OCI-LY3 (cell line): ENCODE results near the gene METTL4.

Source experiments
- H2AFZ ChIP-seq: fragments of 200-600, 300-600 bp; shearing (Covaris generic); 2 replicates; pipeline ENCODE4 v1.6.0; 2014; ENCODE audit warnings: antibody characterized with exemption, low read depth, low read length
- H3K27ac ChIP-seq: fragments of 200-600, 300-600 bp; sonication (generic); 2 replicates; pipeline ENCODE4 v1.5.1; 2014; ENCODE audit warnings: mild to moderate bottlenecking, low read length, moderate library complexity, mixed read lengths
- H3K27me3 ChIP-seq: fragments of 200-600, 300-600 bp; sonication (generic); 2 replicates; pipeline ENCODE4 v1.6.1; 2014; ENCODE audit warnings: low read depth, low read length, mixed read lengths
- H3K36me3 ChIP-seq: fragments of 200-600, 300-600 bp; sonication (generic); replicated peaks from 2 replicates; pipeline ENCODE3; 2014; ENCODE audit warnings: low read depth, low read length, mixed read lengths
- H3K4me1 ChIP-seq: fragments of 300-600, 200-600 bp; sonication (generic); 2 replicates; pipeline ENCODE4 v1.6.1; 2014; ENCODE audit warnings: low read length, mixed read lengths
- H3K4me2 ChIP-seq: fragments of 200-600, 300-600 bp; sonication (generic); 2 replicates; pipeline ENCODE4 v1.6.1; 2014; ENCODE audit warnings: low read length, mixed read lengths
- H3K4me3 ChIP-seq: fragments of 300-600, 200-600 bp; sonication (generic); 2 replicates; pipeline ENCODE4 v1.5.1; 2014; ENCODE audit warnings: antibody characterized with exemption, mild to moderate bottlenecking, low read length, moderate library complexity
- H3K79me2 ChIP-seq: fragments of 300-600, 200-600 bp; shearing (Covaris generic); 2 replicates; pipeline ENCODE4 v1.6.1; 2014; ENCODE audit warnings: mild to moderate bottlenecking, low read length, mixed read lengths
- H3K9ac ChIP-seq: fragments of 300-600, 200-600 bp; shearing (Covaris generic); 2 replicates; pipeline ENCODE4 v1.6.0; 2014; ENCODE audit warnings: mild to moderate bottlenecking, low read length, moderate library complexity
- H3K9me3 ChIP-seq: fragments of 200-600, 300-600 bp; shearing (Covaris generic); 2 replicates; pipeline ENCODE4 v1.6.1; 2014; ENCODE audit warnings: low read length, mixed read lengths; ENCODE audit not compliant: insufficient read depth
- H4K20me1 ChIP-seq: fragments of 200-600, 300-600 bp; sonication (generic); 2 replicates; pipeline ENCODE4 v1.6.1; 2016; ENCODE audit warnings: low read length, mixed read lengths; ENCODE audit not compliant: insufficient read depth
- EZH2phosphoT487 ChIP-seq: fragments of 200-600 bp; shearing (Covaris generic); IDR thresholded peaks from 2 replicates; pipeline ENCODE4 v1.6.1; 2018; ENCODE audit warnings: antibody characterized with exemption, mixed run types, low read depth
- TF ChIP-seq, protein P1 (sequence below): fragments of 200-600, 300-600 bp; sonication (generic); IDR thresholded peaks from 2 replicates; pipeline ENCODE4 v1.5.1; 2014; ENCODE audit warnings: antibody characterized with exemption, low read length, low read depth

METTL4 gene

DNA sequence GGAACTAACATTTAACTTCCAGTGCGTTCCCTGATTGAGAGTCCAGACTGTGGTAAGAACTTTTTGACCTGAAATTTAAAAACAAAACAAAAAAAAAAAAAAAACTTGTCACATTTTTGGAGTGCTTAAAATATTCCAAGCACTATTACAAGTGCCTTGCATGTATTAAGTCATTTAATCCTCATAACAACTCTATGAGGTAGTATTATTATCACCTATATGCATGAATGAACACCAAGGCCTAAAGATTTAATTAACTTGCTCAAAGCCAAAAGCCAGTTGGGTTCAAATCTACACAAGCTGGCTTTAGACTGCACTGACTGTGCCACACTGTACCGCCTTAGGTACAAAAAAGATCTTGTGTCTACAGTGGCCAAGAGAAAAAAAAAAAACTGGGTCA, 35.2 kb downstream of the METTL4 start:
- Histone ChIP-seq H4K20me1 (no peaks in the 10 kb centered on the region), H3K9ac (no peak overlapping the region), H3K9me3 (no peaks in the 10 kb centered on the region), H2AFZ (no peak overlapping the region), H3K27ac (no peak overlapping the region), H3K27me3 (no peaks in the 10 kb centered on the region), H3K4me1 (no peaks in the 10 kb centered on the region), H3K79me2 (no peaks in the 10 kb centered on the region), H3K4me2 (no peak overlapping the region), H3K4me3 (no peak overlapping the region), H3K36me3 (peaks cover 3% of the 10 kb centered on the region)
- TF ChIP-seq, protein P1, sequence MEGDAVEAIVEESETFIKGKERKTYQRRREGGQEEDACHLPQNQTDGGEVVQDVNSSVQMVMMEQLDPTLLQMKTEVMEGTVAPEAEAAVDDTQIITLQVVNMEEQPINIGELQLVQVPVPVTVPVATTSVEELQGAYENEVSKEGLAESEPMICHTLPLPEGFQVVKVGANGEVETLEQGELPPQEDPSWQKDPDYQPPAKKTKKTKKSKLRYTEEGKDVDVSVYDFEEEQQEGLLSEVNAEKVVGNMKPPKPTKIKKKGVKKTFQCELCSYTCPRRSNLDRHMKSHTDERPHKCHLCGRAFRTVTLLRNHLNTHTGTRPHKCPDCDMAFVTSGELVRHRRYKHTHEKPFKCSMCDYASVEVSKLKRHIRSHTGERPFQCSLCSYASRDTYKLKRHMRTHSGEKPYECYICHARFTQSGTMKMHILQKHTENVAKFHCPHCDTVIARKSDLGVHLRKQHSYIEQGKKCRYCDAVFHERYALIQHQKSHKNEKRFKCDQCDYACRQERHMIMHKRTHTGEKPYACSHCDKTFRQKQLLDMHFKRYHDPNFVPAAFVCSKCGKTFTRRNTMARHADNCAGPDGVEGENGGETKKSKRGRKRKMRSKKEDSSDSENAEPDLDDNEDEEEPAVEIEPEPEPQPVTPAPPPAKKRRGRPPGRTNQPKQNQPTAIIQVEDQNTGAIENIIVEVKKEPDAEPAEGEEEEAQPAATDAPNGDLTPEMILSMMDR = no peak
- TF ChIP-seq EZH2phosphoT487 = no peak

DNA sequence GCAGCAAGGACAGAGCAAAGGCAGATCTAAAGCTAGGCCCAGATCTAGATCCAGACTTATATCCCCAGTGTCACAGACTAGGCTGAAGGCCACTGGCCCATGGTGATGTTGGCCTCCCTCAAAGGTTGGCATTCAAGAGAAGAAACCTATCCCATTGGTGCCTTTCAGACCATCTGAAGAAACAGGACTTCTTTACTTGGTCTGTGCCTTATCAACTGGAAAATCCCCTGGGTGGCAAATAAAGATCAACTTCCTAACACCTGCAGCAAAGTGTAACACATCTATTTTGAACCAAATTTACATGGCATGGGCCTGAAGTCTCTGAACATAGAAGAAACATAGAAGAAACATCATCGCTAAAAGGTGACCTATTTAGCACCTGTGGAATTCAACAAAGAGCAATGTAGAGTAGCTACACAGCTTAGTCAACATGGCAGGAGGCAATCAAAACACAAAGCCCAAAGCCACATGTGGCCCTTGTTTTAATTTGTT, 35.8 kb downstream of the METTL4 start:
- Histone ChIP-seq H3K9ac (no peak overlapping the region), H3K79me2 (no peaks in the 10 kb centered on the region), H3K36me3 (peaks cover 3% of the 10 kb centered on the region), H3K4me1 (no peaks in the 10 kb centered on the region), H3K9me3 (no peaks in the 10 kb centered on the region), H3K27me3 (no peaks in the 10 kb centered on the region), H2AFZ (no peak overlapping the region), H3K4me3 (no peak overlapping the region), H3K27ac (no peak overlapping the region), H4K20me1 (no peaks in the 10 kb centered on the region), H3K4me2 (no peak overlapping the region)
- TF ChIP-seq EZH2phosphoT487 = no peak
- TF ChIP-seq, protein P1 = no peak

DNA sequence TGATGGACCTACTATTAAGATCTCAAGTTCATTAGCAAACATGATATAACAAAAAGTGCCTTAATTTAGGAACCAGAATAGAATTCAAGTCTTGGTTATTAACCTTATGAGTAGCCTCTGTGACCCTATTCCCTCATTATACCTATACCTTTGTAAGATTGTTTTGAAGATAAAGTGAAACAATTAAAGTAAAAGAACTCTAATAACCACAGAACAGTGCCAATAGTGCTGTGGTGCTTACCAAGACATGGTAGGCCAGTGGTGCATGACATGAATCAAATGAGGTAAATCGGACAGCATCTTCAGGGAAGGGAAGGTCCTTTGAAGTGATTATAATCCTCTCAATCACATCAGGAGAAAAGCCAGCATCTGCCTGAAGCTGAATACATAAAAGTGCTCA, 36.4 kb downstream of the METTL4 start:
- no peak overlapping the region for H3K9ac ChIP-seq
- no peaks in the 10 kb centered on the region for H3K9me3 ChIP-seq
- peaks cover 3% of the 10 kb centered on the region for H3K36me3 ChIP-seq
- no peak for TF ChIP-seq EZH2phosphoT487
- TF ChIP-seq, protein P1 = no peak
- H3K79me2 ChIP-seq = no peaks in the 10 kb centered on the region
- no peaks in the 10 kb centered on the region for H3K4me1 ChIP-seq
- no peak overlapping the region for H2AFZ ChIP-seq
- no peak overlapping the region for H3K27ac ChIP-seq
- H4K20me1 ChIP-seq = no peaks in the 10 kb centered on the region
- no peak overlapping the region for H3K4me2 ChIP-seq
- H3K4me3 ChIP-seq = no peak overlapping the region
- no peaks in the 10 kb centered on the region for H3K27me3 ChIP-seq

DNA sequence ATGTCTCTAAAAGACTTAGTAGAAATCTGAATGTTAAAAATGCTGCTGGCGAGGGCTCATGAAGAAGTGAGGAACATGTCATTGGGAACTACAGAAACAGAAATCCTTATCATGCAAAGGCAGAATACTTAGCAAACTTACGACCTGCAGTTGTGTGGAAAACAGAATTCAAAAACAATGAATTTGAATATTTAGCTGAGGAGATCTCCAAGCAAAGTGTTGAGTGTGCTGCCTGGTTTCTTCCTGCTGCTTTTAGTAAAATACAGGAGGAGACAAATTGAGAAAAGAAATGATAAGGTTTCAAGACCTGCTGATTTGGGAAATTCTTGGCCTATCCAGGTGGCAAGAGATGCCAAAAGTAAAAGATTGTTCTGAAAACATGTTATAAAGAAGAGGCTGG, 38.5 kb downstream of the METTL4 start:
- peaks cover 3% of the 10 kb centered on the region for H3K36me3 ChIP-seq
- H3K9ac ChIP-seq = no peak overlapping the region
- no peaks in the 10 kb centered on the region for H3K79me2 ChIP-seq
- H3K4me2 ChIP-seq = no peak overlapping the region
- no peaks in the 10 kb centered on the region for H4K20me1 ChIP-seq
- TF ChIP-seq EZH2phosphoT487 = no peak
- TF ChIP-seq, protein P1 = no peak
- no peaks in the 10 kb centered on the region for H3K9me3 ChIP-seq
- no peak overlapping the region for H3K27ac ChIP-seq
- H2AFZ ChIP-seq = no peak overlapping the region
- no peak overlapping the region for H3K4me3 ChIP-seq
- H3K27me3 ChIP-seq = no peaks in the 10 kb centered on the region
- no peaks in the 10 kb centered on the region for H3K4me1 ChIP-seq
